Measurements from ENCODE around the gene MN1.

MN1 gene

GRCh38 chr22:27783436-27784119 is 18.0 kb downstream of the MN1 start:
- H3K27me3 ChIP-seq (ENCODE audit: control insufficient read depth, insufficient read depth, low read length) = no peaks in the 10 kb centered on the region
- WGBS (ENCODE audit: insufficient coverage, insufficient read length) = no CpG with 5 or more reads among the region's 13 CpGs
- no peaks in the 10 kb centered on the region for H3K9me3 ChIP-seq (ENCODE audit: control insufficient read depth, insufficient read depth, low read length)
- no peak overlapping the region for H3K4me3 ChIP-seq (ENCODE audit: low read length)
- no peak for DNase-seq (ENCODE audit: low read depth, low spot score)
- no peak overlapping the region for H3K27ac ChIP-seq (ENCODE audit: low read length)
- H3K36me3 ChIP-seq (ENCODE audit: control insufficient read depth, insufficient read depth, low read length) = no peaks in the 10 kb centered on the region
- H3K4me1 ChIP-seq (ENCODE audit: control insufficient read depth, insufficient read depth, low read length) = peaks cover 7% of the 10 kb centered on the region; the same call in 1 of the 2 replicates

GRCh38 chr22:27782088-27782487 is 19.5 kb downstream of the MN1 start:
- DNase-seq (ENCODE audit: low read depth, low spot score) = no peak
- Histone ChIP-seq H3K4me3 (ENCODE audit: low read length) (no peak overlapping the region), H3K9me3 (ENCODE audit: control insufficient read depth, insufficient read depth, low read length) (no peaks in the 10 kb centered on the region), H3K4me1 (ENCODE audit: control insufficient read depth, insufficient read depth, low read length) (peaks cover 8% of the 10 kb centered on the region; the same call in 1 of the 2 replicates), H3K27ac (ENCODE audit: low read length) (no peak overlapping the region), H3K27me3 (ENCODE audit: control insufficient read depth, insufficient read depth, low read length) (no peaks in the 10 kb centered on the region), H3K36me3 (ENCODE audit: control insufficient read depth, insufficient read depth, low read length) (no peaks in the 10 kb centered on the region)
- WGBS (ENCODE audit: insufficient coverage, insufficient read length) = no CpG with 5 or more reads among the region's 13 CpGs

- no peaks in the 10 kb centered on the region for H3K27me3 ChIP-seq (ENCODE audit: control insufficient read depth, insufficient read depth, low read length)
- H3K27ac ChIP-seq (ENCODE audit: low read length) = no peak overlapping the region
- no peaks in the 10 kb centered on the region for H3K36me3 ChIP-seq (ENCODE audit: control insufficient read depth, insufficient read depth, low read length)
- no peaks in the 10 kb centered on the region for H3K9me3 ChIP-seq (ENCODE audit: control insufficient read depth, insufficient read depth, low read length)
- WGBS (ENCODE audit: insufficient coverage, insufficient read length) = no CpG with 5 or more reads among the region's 9 CpGs
- H3K4me1 ChIP-seq (ENCODE audit: control insufficient read depth, insufficient read depth, low read length) = peaks cover 12% of the 10 kb centered on the region; the same call in 1 of the 2 replicates
- no peak overlapping the region for H3K4me3 ChIP-seq (ENCODE audit: low read length)
- no peak for DNase-seq (ENCODE audit: low read depth, low spot score)
Measured at GRCh38 chr22:27780161-27780575, 21.4 kb downstream of the MN1 start.

GRCh38 chr22:27779643-27780042 is 21.9 kb downstream of the MN1 start:
- no peak overlapping the region for H3K27ac ChIP-seq (ENCODE audit: low read length)
- no peaks in the 10 kb centered on the region for H3K36me3 ChIP-seq (ENCODE audit: control insufficient read depth, insufficient read depth, low read length)
- DNase-seq (ENCODE audit: low read depth, low spot score) = no peak
- WGBS (ENCODE audit: insufficient coverage, insufficient read length) = no CpG with 5 or more reads among the region's 3 CpGs
- H3K4me3 ChIP-seq (ENCODE audit: low read length) = no peak overlapping the region
- no peaks in the 10 kb centered on the region for H3K9me3 ChIP-seq (ENCODE audit: control insufficient read depth, insufficient read depth, low read length)
- H3K27me3 ChIP-seq (ENCODE audit: control insufficient read depth, insufficient read depth, low read length) = no peaks in the 10 kb centered on the region
- H3K4me1 ChIP-seq (ENCODE audit: control insufficient read depth, insufficient read depth, low read length) = peaks cover 12% of the 10 kb centered on the region; the same call in 1 of the 2 replicates

GRCh38 chr22:27778294-27779090 is 23.1 kb downstream of the MN1 start:
- no peak for DNase-seq (ENCODE audit: low read depth, low spot score)
- H3K9me3 ChIP-seq (ENCODE audit: control insufficient read depth, insufficient read depth, low read length) = no peaks in the 10 kb centered on the region
- WGBS (ENCODE audit: insufficient coverage, insufficient read length) = no CpG with 5 or more reads among the region's 24 CpGs
- H3K27me3 ChIP-seq (ENCODE audit: control insufficient read depth, insufficient read depth, low read length) = no peaks in the 10 kb centered on the region
- no peak overlapping the region for H3K4me3 ChIP-seq (ENCODE audit: low read length)
- peaks cover 9% of the 10 kb centered on the region; the same call in 1 of the 2 replicates for H3K4me1 ChIP-seq (ENCODE audit: control insufficient read depth, insufficient read depth, low read length)
- no peak overlapping the region for H3K27ac ChIP-seq (ENCODE audit: low read length)
- H3K36me3 ChIP-seq (ENCODE audit: control insufficient read depth, insufficient read depth, low read length) = no peaks in the 10 kb centered on the region

GRCh38 chr22:27777128-27777527 is 24.4 kb downstream of the MN1 start:
- peaks cover 9% of the 10 kb centered on the region; the same call in 1 of the 2 replicates for H3K4me1 ChIP-seq (ENCODE audit: control insufficient read depth, insufficient read depth, low read length)
- H3K27me3 ChIP-seq (ENCODE audit: control insufficient read depth, insufficient read depth, low read length) = no peaks in the 10 kb centered on the region
- no CpG with 5 or more reads among the region's 9 CpGs for WGBS (ENCODE audit: insufficient coverage, insufficient read length)
- no peak overlapping the region for H3K4me3 ChIP-seq (ENCODE audit: low read length)
- no peaks in the 10 kb centered on the region for H3K9me3 ChIP-seq (ENCODE audit: control insufficient read depth, insufficient read depth, low read length)
- no peak for DNase-seq (ENCODE audit: low read depth, low spot score)
- no peak overlapping the region for H3K27ac ChIP-seq (ENCODE audit: low read length)
- H3K36me3 ChIP-seq (ENCODE audit: control insufficient read depth, insufficient read depth, low read length) = no peaks in the 10 kb centered on the region

- WGBS (ENCODE audit: insufficient coverage, insufficient read length) = no CpG with 5 or more reads among the region's 8 CpGs
- no peak overlapping the region for H3K27ac ChIP-seq (ENCODE audit: low read length)
- peaks cover 9% of the 10 kb centered on the region; the same call in 1 of the 2 replicates for H3K4me1 ChIP-seq (ENCODE audit: control insufficient read depth, insufficient read depth, low read length)
- H3K27me3 ChIP-seq (ENCODE audit: control insufficient read depth, insufficient read depth, low read length) = no peaks in the 10 kb centered on the region
- no peaks in the 10 kb centered on the region for H3K36me3 ChIP-seq (ENCODE audit: control insufficient read depth, insufficient read depth, low read length)
- no peak overlapping the region for H3K4me3 ChIP-seq (ENCODE audit: low read length)
- H3K9me3 ChIP-seq (ENCODE audit: control insufficient read depth, insufficient read depth, low read length) = no peaks in the 10 kb centered on the region
- no peak for DNase-seq (ENCODE audit: low read depth, low spot score)
Measured at GRCh38 chr22:27776650-27776958, 25.0 kb downstream of the MN1 start.

- DNase-seq (ENCODE audit: low read depth, low spot score) = no peak
- H3K36me3 ChIP-seq (ENCODE audit: control insufficient read depth, insufficient read depth, low read length) = no peaks in the 10 kb centered on the region
- no peak overlapping the region for H3K27ac ChIP-seq (ENCODE audit: low read length)
- no peaks in the 10 kb centered on the region for H3K9me3 ChIP-seq (ENCODE audit: control insufficient read depth, insufficient read depth, low read length)
- H3K27me3 ChIP-seq (ENCODE audit: control insufficient read depth, insufficient read depth, low read length) = no peaks in the 10 kb centered on the region
- WGBS (ENCODE audit: insufficient coverage, insufficient read length) = no CpG with 5 or more reads among the region's 17 CpGs
- H3K4me1 ChIP-seq (ENCODE audit: control insufficient read depth, insufficient read depth, low read length) = peaks cover 9% of the 10 kb centered on the region; the same call in 1 of the 2 replicates
- no peak overlapping the region for H3K4me3 ChIP-seq (ENCODE audit: low read length)
Measured at GRCh38 chr22:27775758-27776649, 25.6 kb downstream of the MN1 start.

GRCh38 chr22:27775087-27775698 is 26.4 kb downstream of the MN1 start:
- peaks cover 9% of the 10 kb centered on the region; the same call in 1 of the 2 replicates for H3K4me1 ChIP-seq (ENCODE audit: control insufficient read depth, insufficient read depth, low read length)
- H3K9me3 ChIP-seq (ENCODE audit: control insufficient read depth, insufficient read depth, low read length) = no peaks in the 10 kb centered on the region
- WGBS (ENCODE audit: insufficient coverage, insufficient read length) = no CpG with 5 or more reads among the region's 18 CpGs
- no peaks in the 10 kb centered on the region for H3K36me3 ChIP-seq (ENCODE audit: control insufficient read depth, insufficient read depth, low read length)
- H3K27me3 ChIP-seq (ENCODE audit: control insufficient read depth, insufficient read depth, low read length) = no peaks in the 10 kb centered on the region
- DNase-seq (ENCODE audit: low read depth, low spot score) = no peak
- no peak overlapping the region for H3K27ac ChIP-seq (ENCODE audit: low read length)
- H3K4me3 ChIP-seq (ENCODE audit: low read length) = no peak overlapping the region

GRCh38 chr22:27774200-27774599 is 27.4 kb downstream of the MN1 start:
- H3K4me1 ChIP-seq (ENCODE audit: control insufficient read depth, insufficient read depth, low read length) = peaks cover 6% of the 10 kb centered on the region; the same call in 1 of the 2 replicates
- H3K9me3 ChIP-seq (ENCODE audit: control insufficient read depth, insufficient read depth, low read length) = no peaks in the 10 kb centered on the region
- no peak overlapping the region for H3K4me3 ChIP-seq (ENCODE audit: low read length)
- WGBS (ENCODE audit: insufficient coverage, insufficient read length) = no CpG with 5 or more reads among the region's 9 CpGs
- no peak overlapping the region for H3K27ac ChIP-seq (ENCODE audit: low read length)
- no peak for DNase-seq (ENCODE audit: low read depth, low spot score)
- no peaks in the 10 kb centered on the region for H3K36me3 ChIP-seq (ENCODE audit: control insufficient read depth, insufficient read depth, low read length)
- H3K27me3 ChIP-seq (ENCODE audit: control insufficient read depth, insufficient read depth, low read length) = no peaks in the 10 kb centered on the region
